ENCODE data around the gene MAGEA9.
"Not testable (repeated sequence)": the region's sequence is repeated elsewhere in the genome, so short reads cannot be mapped to it uniquely, and the experiment has no call there.

MAGEA9 gene

GRCh38 chrX:149781727-149782126 lies at the start of gene MAGEA9:
Gene MAGEA9, plus strand, starts transcription at chrX:149781930. Its CDS starts 4,281 bp downstream, at chrX:149786211.
- DNase-seq (ENCODE audit: low spot score) = not testable (repeated sequence)

GRCh38 chrX:149742269-149742668 lies 39.5 kb upstream of the MAGEA9 start:
- DNase-seq (ENCODE audit: low spot score) = not testable (repeated sequence)

- not testable (repeated sequence) for DNase-seq (ENCODE audit: low spot score)
These were observed 35.2 kb upstream of the MAGEA9 start for GRCh38 chrX:149746390-149747007.

- DNase-seq (ENCODE audit: low spot score) = no peak
These were observed 24.3 kb upstream of the MAGEA9 start for GRCh38 chrX:149757206-149758067.

- DNase-seq (ENCODE audit: low spot score) = no peak
These were observed 23.5 kb upstream of the MAGEA9 start for GRCh38 chrX:149758068-149758714.

GRCh38 chrX:149758715-149759078 lies 23.0 kb upstream of the MAGEA9 start:
- not testable (repeated sequence) for DNase-seq (ENCODE audit: low spot score)

- no peak for DNase-seq (ENCODE audit: low spot score)
These were observed 21.9 kb upstream of the MAGEA9 start for GRCh38 chrX:149759824-149760223.

- no peak for DNase-seq (ENCODE audit: low spot score)
These were observed 20.8 kb upstream of the MAGEA9 start for GRCh38 chrX:149760965-149761364.

GRCh38 chrX:149761858-149762674 lies 19.7 kb upstream of the MAGEA9 start:
- not testable (repeated sequence) for DNase-seq (ENCODE audit: low spot score)

- no peak for DNase-seq (ENCODE audit: low spot score)
These were observed 18.8 kb upstream of the MAGEA9 start for GRCh38 chrX:149762696-149763614.

- DNase-seq (ENCODE audit: low spot score) = not testable (repeated sequence)
These were observed 11.4 kb upstream of the MAGEA9 start for GRCh38 chrX:149770344-149770743.

- not testable (repeated sequence) for DNase-seq (ENCODE audit: low spot score)
These were observed 8.7 kb upstream of the MAGEA9 start for GRCh38 chrX:149773026-149773425.

GRCh38 chrX:149773768-149774167 lies 8.0 kb upstream of the MAGEA9 start, which contains the start of gene HSFX1:
Gene HSFX1, plus strand, starts transcription at chrX:149774068. Its CDS starts 614 bp downstream, at chrX:149774682.
- not testable (repeated sequence) for DNase-seq (ENCODE audit: low spot score)

GRCh38 chrX:149777999-149778398 lies 3.7 kb upstream of the MAGEA9 start:
- DNase-seq (ENCODE audit: low spot score) = not testable (repeated sequence)

- DNase-seq (ENCODE audit: low spot score) = not testable (repeated sequence)
These were observed 13.8 kb downstream of the MAGEA9 start for GRCh38 chrX:149795531-149795930.

GRCh38 chrX:149799095-149799714 lies 17.5 kb downstream of the MAGEA9 start:
- no peak for DNase-seq (ENCODE audit: low spot score)

- DNase-seq (ENCODE audit: low spot score) = no peak
These were observed 18.2 kb downstream of the MAGEA9 start for GRCh38 chrX:149799938-149800337.

- no peak for DNase-seq (ENCODE audit: low spot score)
These were observed 21.8 kb downstream of the MAGEA9 start for GRCh38 chrX:149803458-149804062.

GRCh38 chrX:149804102-149804501 lies 22.4 kb downstream of the MAGEA9 start:
- DNase-seq (ENCODE audit: low spot score) = no peak
